K562 treated with DMSO at 1 percent for 12 hours (cell line): Measurements from ENCODE around the gene ZCCHC9. TPM values are rescaled to one million over a fixed set of nuclear protein-coding genes. Genes with fewer than 3 reads are reported as not detected.

Experiments
- total RNA-seq: library from RNA; unstranded; fragments of 300-600 nt; gene quantifications from 2 replicates; pipeline ENCODE4 v1.2.3, GENCODE V29; 2022; ENCODE audit not compliant: insufficient read depth

ZCCHC9 gene
- total RNA-seq: 32.6 and 44.5 TPM in 2 replicates

GRCh38 chr5:81301271-81302015 lies at the start of gene ZCCHC9:
TSS of gene ZCCHC9 (plus strand) at chr5:81301587. CDS start at chr5:81304758, 3,171 bp downstream.

Other genes with a start within 250 kb of the ZCCHC9 start
- gene CKMT2, start 68.3 kb upstream of the ZCCHC9 start, total RNA-seq: not detected in 2 replicates
- gene ACOT12, start 92.5 kb downstream of the ZCCHC9 start, total RNA-seq: not detected in 2 replicates